RWPE1 (cell line): ENCODE measurements around the gene STK24.
A peak's percentile ranks its signal among the peaks of the same experiment; 100 is the strongest.

ENCODE experiments used
- CTCF ChIA-PET: fragments of 350-600 bp; sonication (Branson Sonifier 250); formaldehyde crosslinking; extraction: SDS; loops from one replicate; lab custom pipeline; 2021; lab: Yijun Ruan, JAX
- POLR2A ChIA-PET: fragments of 400-600 bp; formaldehyde crosslinking; extraction: SDS; loops from one replicate; lab custom pipeline; 2020; ENCODE audit warnings: antibody characterized with exemption; ENCODE audit not compliant: low non-redundant PET; lab: Yijun Ruan, JAX
- DNase-seq: peaks from one replicate; pipeline ENCODE4 v3.0.0; 2012; ENCODE audit warnings: low spot score
- H3K27ac ChIP-seq: fragments of 450-650 bp; 2 replicates; pipeline ENCODE4 v1.5.1; 2017
- CTCF ChIP-seq: fragments of 450-650 bp; conservative IDR thresholded peaks from 2 replicates; pipeline ENCODE4 v1.5.1; 2017; ENCODE audit warnings: low read depth, mild to moderate bottlenecking

The STK24 gene

GRCh38 chr13:98582947-98583346 lies 6.0 kb upstream of the STK24 start:
- CTCF ChIA-PET = no interaction called here
- H3K27ac ChIP-seq = no peak overlapping the region
- no peak for TF ChIP-seq CTCF
- DNase-seq = peak; percentile 80
- POLR2A ChIA-PET = no interaction called here

GRCh38 chr13:98581971-98582702 lies 5.2 kb upstream of the STK24 start:
- no peak overlapping the region for H3K27ac ChIP-seq
- DNase-seq = no peak
- TF ChIP-seq CTCF = no peak
- CTCF ChIA-PET = interaction anchor here (0.6 kb wide), 2 partner anchors 56 to 470 kb away, joined by 3 read pairs; no protein-coding TSS in a partner anchor
- POLR2A ChIA-PET = interaction anchor here (0.6 kb wide), 1 partner anchor 71 kb away, joined by 3 read pairs; no protein-coding TSS in a partner anchor

- no peak for TF ChIP-seq CTCF
These were observed 4.5 kb upstream of the STK24 start for GRCh38 chr13:98581381-98581780.

GRCh38 chr13:98580420-98580819 lies 3.5 kb upstream of the STK24 start:
- TF ChIP-seq CTCF = no peak
- CTCF ChIA-PET = interaction anchor here (1.0 kb wide), 1 partner anchor 73 kb away, joined by 3 read pairs; no protein-coding TSS in a partner anchor
- POLR2A ChIA-PET = no interaction called here
- no peak overlapping the region for H3K27ac ChIP-seq
- DNase-seq = no peak

More at GRCh38 chr13:98581381-98581780, 4.5 kb upstream of the STK24 start:
- ChIA-PET CTCF (no interaction called here), POLR2A (no interaction called here)
- DNase-seq = no peak
- no peak overlapping the region for H3K27ac ChIP-seq

- DNase-seq = no peak
- ChIA-PET POLR2A (interaction anchor here (0.8 to 1.2 kb wide), 2 partner anchors 71 to 94 kb away, joined by 3 to 6 read pairs; no protein-coding TSS in a partner anchor), CTCF (interaction anchor here (0.7 to 1.2 kb wide), 2 partner anchors 133 to 143 kb away, joined by 3 to 4 read pairs; no protein-coding TSS in a partner anchor)
- TF ChIP-seq CTCF = no peak
- H3K27ac ChIP-seq = peak overlapping the region; percentile 97
These were observed 954 bp upstream of the STK24 start for GRCh38 chr13:98577836-98578285.

- TF ChIP-seq CTCF = no peak
- ChIA-PET CTCF (interaction anchor here (0.6 to 0.9 kb wide), 3 partner anchors 46 to 129 kb away, joined by 3 to 4 read pairs (median 3); no protein-coding TSS in a partner anchor), POLR2A (interaction anchor here (0.7 to 1.2 kb wide), 2 partner anchors 60 to 92 kb away, joined by 3 to 6 read pairs; no protein-coding TSS in a partner anchor)
- H3K27ac ChIP-seq = peak overlapping the region; percentile 97
- peak; percentile 59 for DNase-seq
These were observed 534 bp downstream of the STK24 start for GRCh38 chr13:98576200-98576945.
